Activated T-cell treated with anti-CD3 and anti-CD28 coated beads for 24 hours (primary cell): ENCODE results near the gene ARHGAP10.

Experiments
- DNase-seq: peaks from one replicate; pipeline ENCODE4 v3.0.0-alpha.2; 2020; ENCODE audit warnings: low read depth

ARHGAP10 gene

GRCh38 chr4:147828331-147828905 lies 96.5 kb downstream of the ARHGAP10 start:
- no peak for DNase-seq

DNA sequence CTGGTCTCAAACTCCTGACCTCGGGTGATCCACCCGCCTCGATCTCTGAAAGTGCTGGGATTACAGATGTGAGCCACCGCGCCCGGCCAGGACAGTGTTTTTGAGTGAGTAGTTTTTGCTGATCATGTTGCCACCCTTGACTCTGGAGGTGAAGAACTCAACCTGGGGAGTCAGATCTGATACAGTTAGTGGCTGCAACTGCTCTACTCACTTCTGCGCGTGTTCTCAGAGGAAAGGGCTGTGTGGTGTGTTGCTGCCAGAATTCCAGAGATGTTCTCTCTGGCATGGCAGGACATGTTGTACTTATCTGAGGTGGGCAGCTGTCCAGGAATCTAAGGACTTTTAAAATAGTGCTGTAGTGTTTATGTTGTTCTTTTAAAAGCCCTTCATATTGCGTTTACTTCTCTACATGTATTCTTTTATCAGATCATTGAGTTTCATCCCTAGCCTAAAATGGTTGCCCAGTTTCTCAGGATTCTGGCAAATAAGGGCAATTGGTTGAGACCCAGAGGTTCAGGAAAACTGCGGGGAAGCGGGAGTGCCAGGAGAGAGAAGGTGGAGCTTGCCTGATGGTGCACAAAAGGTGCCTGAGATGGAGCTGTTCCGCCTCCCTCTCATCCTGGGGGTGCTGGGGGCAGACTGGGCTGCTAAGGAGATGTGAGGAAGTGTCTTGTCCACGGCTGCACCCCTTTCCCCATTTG lies 97.7 kb downstream of the ARHGAP10 start:
- DNase-seq: no peak

- DNase-seq: no peak
Measured at GRCh38 chr4:147830102-147830463, 98.2 kb downstream of the ARHGAP10 start.

GRCh38 chr4:147830987-147831386 lies 99.1 kb downstream of the ARHGAP10 start:
- DNase-seq: no peak

- no peak for DNase-seq
Measured at GRCh38 chr4:147831551-147832171, 99.8 kb downstream of the ARHGAP10 start.

DNA sequence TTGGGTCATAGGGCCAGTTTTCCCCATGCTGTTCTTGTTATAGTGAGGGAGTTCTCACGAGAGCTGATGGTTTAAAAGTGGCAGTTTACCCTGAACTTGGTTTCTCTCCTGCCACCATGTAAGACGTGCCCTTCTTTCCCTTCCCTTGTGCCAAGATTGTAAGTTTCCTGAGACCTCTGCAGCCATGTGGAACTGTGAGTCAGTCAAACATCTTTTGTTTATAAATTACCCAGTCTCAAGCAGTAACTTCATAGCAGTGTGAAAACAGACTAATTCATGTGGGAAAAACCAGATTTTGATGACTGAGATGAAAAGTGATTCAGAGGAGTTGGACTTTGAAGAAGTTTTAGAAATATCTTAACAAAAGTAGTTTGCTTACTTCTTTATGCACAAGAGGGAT lies 101.4 kb downstream of the ARHGAP10 start:
- DNase-seq: no peak

- DNase-seq: no peak
Measured at GRCh38 chr4:147833741-147834140, 101.9 kb downstream of the ARHGAP10 start.

GRCh38 chr4:147834480-147834879 lies 102.6 kb downstream of the ARHGAP10 start:
- DNase-seq: no peak

DNA sequence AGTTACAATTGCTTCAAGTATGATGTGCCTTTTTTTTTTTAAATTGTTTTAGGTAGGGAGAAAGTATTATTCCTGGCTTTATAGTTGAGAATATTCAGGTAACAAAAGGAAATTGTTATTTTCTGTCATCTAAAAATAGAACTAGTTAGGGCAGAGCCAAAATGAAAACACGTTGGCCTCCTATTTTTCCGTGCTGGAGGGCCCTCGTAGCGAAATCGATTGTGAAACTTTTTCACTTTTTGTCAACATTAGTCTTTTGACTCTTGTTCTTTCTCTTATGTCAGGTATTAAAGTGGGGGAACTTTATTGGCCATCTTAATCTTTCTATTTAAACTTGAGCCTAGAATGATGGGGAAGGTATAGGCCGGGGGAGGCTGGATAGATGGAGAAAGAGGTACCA lies 104.9 kb downstream of the ARHGAP10 start:
- DNase-seq: no peak

DNA sequence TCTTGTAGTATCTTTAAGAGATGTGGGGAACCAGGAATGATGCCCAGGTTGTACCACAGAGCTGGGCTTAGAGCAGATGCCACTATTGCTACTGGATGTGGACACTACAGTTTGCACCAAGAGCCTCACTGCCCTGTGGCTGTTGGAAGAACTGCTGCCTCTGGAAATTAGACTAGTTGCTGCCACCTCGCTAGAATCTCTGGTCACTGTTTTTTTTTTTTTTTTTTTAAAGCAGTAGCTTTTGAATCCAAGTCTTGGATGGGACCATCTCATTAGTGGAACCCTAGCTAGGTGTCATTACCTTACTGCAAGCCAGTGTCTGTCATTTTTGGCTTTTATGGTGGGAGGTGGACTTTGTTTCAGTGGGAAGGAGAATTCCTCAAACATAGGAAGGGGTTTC lies 105.5 kb downstream of the ARHGAP10 start:
- DNase-seq: no peak

DNA sequence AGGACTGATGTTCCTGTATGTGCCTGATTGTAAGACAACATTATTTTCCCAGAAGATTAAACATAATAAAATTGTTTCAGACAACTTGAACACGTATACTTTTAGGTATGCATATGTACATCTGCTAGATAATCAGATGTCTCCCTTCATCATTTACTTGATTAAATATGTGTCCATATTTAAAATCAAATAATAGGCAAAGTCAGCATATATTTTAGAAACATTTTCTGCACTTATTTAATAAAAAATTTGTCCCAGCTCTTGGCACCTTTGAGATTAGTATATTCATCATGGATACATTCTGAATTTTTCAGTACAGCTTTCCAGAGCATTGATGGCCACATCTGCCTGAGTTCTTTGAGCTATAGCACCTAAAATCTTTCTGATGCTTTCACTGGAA lies 106.0 kb downstream of the ARHGAP10 start:
- no peak for DNase-seq

DNA sequence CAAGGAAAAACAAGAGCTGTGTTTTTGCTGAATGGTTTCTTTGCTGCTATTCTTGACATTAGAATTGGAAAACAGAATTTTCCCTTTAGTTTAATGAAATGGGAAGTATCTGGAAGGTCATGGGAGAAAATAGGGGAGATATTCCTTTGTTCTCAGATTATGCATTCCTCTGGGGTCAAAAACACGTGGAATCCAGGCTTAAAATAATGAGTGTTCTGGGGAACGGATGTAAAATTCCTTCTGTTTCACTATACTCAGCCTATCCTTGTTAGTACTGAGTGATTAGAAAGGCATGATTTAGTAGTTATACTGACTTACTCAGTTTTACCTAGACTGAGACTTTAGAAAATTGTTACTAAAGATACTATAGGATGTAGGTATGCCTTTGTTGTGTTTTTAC lies 107.3 kb downstream of the ARHGAP10 start:
- DNase-seq: no peak

GRCh38 chr4:147839663-147840062 lies 107.8 kb downstream of the ARHGAP10 start:
- no peak for DNase-seq

DNA sequence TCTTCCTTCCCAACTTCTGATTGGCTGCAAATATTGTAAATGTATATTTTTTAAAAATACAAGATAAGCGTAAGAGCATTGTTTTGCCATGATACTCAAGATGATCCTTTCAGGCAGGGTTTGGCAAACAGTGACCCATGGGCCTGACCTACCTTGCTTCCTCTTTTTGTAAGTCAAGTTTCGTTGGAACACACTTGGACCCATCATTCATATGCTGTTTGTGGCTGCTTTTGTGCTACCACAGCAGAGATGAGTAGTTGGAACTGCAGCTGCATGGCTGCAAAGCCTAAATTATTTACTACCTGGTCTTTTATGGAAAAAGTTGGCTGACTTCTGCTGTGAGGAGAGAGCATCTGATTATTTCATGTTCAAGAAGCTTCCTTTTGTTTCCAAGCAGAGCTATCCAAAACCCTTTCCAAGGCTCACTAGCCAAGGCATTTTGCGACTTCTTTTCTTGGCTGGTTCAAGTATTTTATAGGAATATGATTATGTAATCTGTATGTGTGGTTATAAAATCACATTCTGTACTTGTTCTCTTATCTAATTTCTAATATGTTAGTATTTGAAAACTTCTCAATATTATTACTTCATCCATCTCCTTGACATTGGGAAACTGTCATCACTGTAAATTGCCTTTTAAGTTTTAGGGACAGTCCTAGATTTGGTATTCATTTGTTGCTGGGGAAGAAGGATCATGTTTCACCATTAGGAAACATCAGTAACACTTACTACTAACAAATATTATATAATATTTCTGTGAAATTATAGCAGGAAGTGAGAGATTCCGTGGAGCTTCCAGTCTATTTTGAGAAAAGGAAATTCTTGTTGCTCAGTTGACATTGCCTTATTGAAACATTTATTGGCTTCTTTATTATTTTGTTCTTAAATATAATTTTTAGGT lies 109.2 kb downstream of the ARHGAP10 start:
- no peak for DNase-seq

DNA sequence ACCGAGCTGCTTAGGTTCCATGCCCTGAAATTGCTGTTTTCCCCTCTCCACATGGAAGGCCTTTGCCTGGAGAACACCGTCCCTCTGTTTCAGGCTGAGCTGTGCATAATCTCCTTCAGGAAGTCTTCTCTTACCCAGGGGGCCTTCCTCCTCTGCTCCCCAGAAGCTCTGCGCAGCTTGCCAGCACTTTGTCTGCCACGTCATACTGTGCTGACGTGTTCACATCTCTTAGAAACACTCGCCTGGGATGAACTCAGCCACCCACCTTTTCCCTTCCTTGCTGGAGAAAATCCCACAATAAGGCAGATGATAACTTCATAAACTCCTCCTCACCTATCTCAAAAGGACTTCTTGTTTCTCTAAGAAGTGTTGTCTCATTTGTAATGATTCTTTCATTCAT lies 110.7 kb downstream of the ARHGAP10 start:
- no peak for DNase-seq

- DNase-seq: no peak
Measured at GRCh38 chr4:147843162-147843561, 111.3 kb downstream of the ARHGAP10 start.

DNA sequence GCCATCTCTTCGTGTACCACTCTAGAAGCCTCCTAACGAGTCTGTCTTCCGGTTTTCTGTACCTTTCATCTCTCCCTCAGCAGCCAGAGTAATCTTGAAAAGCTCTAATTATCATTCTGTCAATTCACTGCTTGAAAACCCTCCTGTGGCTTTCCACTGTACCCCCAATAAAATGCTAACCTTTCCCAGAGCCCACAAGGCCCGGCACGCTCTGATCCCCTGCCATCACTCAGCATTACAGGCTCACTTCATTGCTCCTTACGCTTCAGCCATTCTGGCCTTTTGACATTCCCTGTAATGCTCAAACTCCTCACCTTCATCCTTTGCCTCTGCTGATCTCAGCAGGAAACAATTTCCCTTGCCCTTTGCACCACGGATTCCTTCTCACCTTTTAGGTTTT lies 112.9 kb downstream of the ARHGAP10 start:
- DNase-seq: no peak

- DNase-seq: no peak
Measured at GRCh38 chr4:147846318-147847155, 114.6 kb downstream of the ARHGAP10 start.

DNA sequence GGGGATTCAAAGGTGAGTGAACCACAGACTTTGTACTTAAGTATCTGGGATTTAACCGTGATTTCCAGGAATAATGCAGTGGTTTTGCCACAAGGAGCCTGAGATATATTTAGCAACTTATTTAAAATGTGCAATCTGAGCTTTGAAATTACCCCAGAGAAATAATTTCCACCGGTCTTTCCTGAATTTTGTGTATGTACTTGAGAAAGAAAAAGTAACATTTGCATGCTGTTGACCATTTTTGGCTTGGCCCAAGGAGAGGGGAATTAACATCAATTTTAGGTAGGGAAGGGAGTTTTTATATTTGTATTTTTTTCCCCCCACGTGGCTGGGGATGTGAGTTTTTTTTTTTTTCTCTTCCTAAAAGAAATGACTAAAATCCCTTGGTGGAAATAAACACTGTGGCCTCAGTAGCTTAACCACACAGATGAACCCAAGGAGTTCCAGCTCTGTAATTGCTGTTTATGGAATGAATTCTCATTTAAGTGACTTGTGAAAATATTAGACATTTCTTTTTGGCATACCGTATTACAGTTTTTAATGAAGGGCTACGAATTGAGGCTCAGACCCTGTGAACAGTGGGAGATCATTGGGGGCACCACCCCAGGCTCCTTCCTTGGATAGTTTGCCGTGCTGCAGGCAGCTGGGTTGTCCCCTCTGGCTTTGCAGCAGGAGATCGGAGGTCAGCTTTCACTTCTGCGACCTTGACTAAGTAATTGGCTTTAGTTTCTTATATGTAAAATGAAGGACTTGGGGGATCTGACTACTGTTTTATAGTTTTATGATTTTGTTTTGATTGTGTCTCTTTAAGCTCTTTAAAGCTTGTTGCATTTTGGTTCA lies 116.1 kb downstream of the ARHGAP10 start:
- DNase-seq: no peak

- no peak for DNase-seq
Measured at GRCh38 chr4:147848634-147849033, 116.7 kb downstream of the ARHGAP10 start.

DNA sequence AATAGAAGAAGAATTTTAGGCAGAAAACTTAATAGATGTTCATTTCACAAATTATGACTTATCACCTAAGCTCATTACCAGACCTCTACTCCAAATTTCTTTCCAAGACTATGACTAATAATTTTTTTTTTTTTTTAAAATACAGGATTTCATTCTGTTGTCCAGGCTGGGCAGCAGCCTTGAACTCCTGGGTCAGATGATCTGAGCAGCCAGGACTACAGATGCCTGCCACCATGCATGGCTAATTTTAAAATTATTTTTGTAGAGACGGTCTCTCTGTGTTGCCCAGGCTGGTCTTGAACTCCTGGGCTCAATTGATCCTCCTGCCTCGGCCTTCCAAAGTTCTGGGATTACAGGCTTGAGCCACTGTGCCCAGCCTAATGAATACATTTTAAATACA lies 119.2 kb downstream of the ARHGAP10 start:
- no peak for DNase-seq
